Stimulated activated naive B cell treated with anti-CD40 and anti-IgM and Interleukin-4, amounts not matched to agents 10 μg/mL and 1 μg/mL and 100 μg/mL, for 72 hours (primary cell): ENCODE data around the gene GMPS.

Experiments
- ATAC-seq, 2 donors: fragments of 150-1000 bp; cut with Tn5 transposase; replicated peaks; 2 replicates each; pipeline ENCODE4 v1.10.0; 2021; ENCODE audit warnings: moderate library complexity in 1 of 2
- DNase-seq: peaks from one replicate; pipeline ENCODE4 v3.0.0; 2021
- H3K27ac Mint-ChIP-seq: one replicate; pipeline ENCODE4 v1.8.0; 2022; ENCODE audit warnings: mild to moderate bottlenecking, mixed read lengths
- H3K27me3 Mint-ChIP-seq, 2 donors: one replicate each; pipeline ENCODE4 v1.8.0; 2022; ENCODE audit warnings: mixed read lengths in 2 of 2
- H3K36me3 Mint-ChIP-seq, 2 donors: one replicate each; pipeline ENCODE4 v1.8.0; 2022; ENCODE audit warnings: mixed read lengths in 2 of 2, mild to moderate bottlenecking in 1 of 2
- H3K4me1 Mint-ChIP-seq, 2 donors: one replicate each; pipeline ENCODE4 v1.8.0; 2022; ENCODE audit warnings: mixed read lengths in 2 of 2, mild to moderate bottlenecking in 1 of 2
- H3K4me3 Mint-ChIP-seq, 2 donors: one replicate each; pipeline ENCODE4 v1.8.0; 2022; ENCODE audit warnings: mild to moderate bottlenecking in 2 of 2, mixed read lengths in 2 of 2, moderate library complexity in 1 of 2
- H3K9me3 Mint-ChIP-seq, 2 donors: one replicate each; pipeline ENCODE4 v1.8.0; 2022; ENCODE audit warnings: mixed read lengths in 2 of 2, mild to moderate bottlenecking in 1 of 2

Gene GMPS

DNA sequence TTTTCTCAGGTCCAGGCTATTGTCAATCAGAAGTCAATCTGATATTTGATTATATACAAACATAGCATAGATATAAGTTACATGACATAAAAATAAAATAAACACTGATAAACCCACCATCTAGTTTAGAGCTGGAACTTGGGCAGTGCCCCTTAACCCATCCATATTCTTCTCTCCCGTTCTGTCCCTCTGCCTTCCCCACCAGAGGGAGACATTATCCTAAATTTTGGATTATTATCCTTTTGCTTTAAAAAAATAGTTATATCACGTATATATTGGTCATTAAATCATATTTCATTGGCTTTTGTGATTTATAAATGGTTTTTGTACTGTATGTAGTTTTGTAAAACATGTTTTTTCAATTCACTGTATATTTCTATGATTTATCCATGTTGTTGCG lies 107.9 kb downstream of the GMPS start:
- peaks cover 0 to 3% of the 10 kb centered on the region in 2 donors for H3K36me3 Mint-ChIP-seq
- DNase-seq (no peak), ATAC-seq (no peak)
- no peaks in the 10 kb centered on the region for H3K27me3 Mint-ChIP-seq
- H3K4me3 Mint-ChIP-seq = no peak overlapping the region
- no peak overlapping the region for H3K27ac Mint-ChIP-seq
- no peaks in the 10 kb centered on the region for H3K9me3 Mint-ChIP-seq
- no peaks in the 10 kb centered on the region for H3K4me1 Mint-ChIP-seq

DNA sequence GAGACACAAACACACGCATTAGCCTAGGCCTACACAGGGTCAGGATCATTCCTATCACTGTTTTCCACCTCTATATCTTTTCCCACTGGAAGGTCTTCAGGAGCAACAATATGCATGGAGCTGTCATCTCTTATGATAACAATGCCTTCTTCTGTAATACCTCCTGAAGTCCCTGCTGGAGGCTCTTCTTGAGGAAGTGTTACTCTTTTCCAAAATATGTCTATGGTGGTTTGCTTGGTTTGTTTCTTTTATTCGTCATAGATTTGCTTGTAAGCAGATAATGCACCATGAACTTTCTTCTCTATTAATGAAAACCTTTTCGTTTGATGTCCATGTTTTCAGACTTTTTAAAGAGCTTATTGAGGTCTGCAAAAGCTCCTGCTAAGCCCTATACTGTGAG lies 109.3 kb downstream of the GMPS start:
- Mint-ChIP-seq H3K27ac (no peak overlapping the region), H3K27me3 (no peaks in the 10 kb centered on the region), H3K4me1 (peaks cover 0 to 9% of the 10 kb centered on the region in 2 donors), H3K36me3 (peaks cover 2 to 3% of the 10 kb centered on the region in 2 donors), H3K4me3 (no peak overlapping the region), H3K9me3 (no peaks in the 10 kb centered on the region)
- ATAC-seq (no peak), DNase-seq (no peak)

DNA sequence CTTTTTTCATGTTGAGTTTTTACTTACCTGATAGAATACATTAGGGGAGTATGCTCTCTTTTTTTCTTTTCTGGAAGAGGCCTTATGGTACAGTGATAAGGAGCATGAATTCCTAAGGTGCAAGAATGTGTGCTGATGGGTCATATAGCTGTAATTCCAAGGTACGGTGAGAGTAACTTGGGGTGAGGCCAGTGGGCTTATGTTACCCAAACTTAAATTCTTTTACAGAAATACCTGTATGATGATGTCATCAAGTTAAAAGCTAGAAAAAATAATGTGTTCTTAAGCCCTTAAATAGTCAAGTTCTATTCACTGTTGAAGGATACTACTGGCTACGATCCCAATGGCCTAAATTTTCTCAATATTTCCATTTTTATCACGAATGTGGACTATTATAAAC lies 111.2 kb downstream of the GMPS start:
- H3K4me1 Mint-ChIP-seq = peaks cover 0 to 9% of the 10 kb centered on the region in 2 donors
- no peak for DNase-seq

DNA sequence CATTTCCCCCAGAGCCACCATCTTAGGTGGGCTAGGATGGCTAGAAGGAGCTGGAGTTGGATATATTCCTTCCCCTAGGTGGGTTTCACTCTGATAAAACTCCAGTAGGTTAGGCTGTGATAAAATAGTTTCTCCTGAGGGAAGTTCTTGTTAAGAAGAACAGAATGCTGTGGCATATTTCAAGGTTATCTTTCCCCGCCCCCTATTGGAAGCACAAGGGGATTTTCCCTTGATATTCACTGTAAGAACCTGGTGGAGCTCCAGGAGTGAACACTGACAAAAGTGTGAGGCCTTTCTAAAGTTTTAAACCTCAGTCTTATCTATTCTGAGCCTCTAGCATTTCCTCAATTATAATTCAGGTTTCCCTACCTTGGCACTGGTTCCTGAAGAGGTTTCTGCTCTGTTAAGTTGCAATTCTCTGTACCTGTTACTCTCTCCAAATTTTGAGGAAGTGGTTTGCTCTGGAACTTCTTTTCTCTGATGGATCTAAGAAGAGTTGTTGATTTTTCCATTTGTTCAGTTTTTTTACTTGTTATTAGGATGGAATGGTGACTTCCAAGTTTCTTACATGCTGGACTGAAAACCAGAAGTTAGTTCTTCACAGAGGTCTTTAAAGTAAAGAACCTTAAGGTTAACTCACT lies 113.5 kb downstream of the GMPS start:
- peak in 1 of 2 donors; percentile 22 for ATAC-seq
- no peak overlapping the region for H3K27ac Mint-ChIP-seq
- H3K4me3 Mint-ChIP-seq = no peak overlapping the region
- no peaks in the 10 kb centered on the region for H3K9me3 Mint-ChIP-seq
- peaks cover 2 to 9% of the 10 kb centered on the region in 2 donors for H3K4me1 Mint-ChIP-seq
- DNase-seq = no peak
- peaks cover 0 to 2% of the 10 kb centered on the region in 2 donors for H3K36me3 Mint-ChIP-seq
- peaks cover 0 to 4% of the 10 kb centered on the region in 2 donors for H3K27me3 Mint-ChIP-seq

More for the DNA sequence above, 111.2 kb downstream of the GMPS start:
- no peak overlapping the region for H3K27ac Mint-ChIP-seq
- H3K27me3 Mint-ChIP-seq = no peaks in the 10 kb centered on the region
- peaks cover 0 to 2% of the 10 kb centered on the region in 2 donors for H3K36me3 Mint-ChIP-seq
- H3K4me3 Mint-ChIP-seq = no peak overlapping the region
- no peak for ATAC-seq
- no peaks in the 10 kb centered on the region for H3K9me3 Mint-ChIP-seq

DNA sequence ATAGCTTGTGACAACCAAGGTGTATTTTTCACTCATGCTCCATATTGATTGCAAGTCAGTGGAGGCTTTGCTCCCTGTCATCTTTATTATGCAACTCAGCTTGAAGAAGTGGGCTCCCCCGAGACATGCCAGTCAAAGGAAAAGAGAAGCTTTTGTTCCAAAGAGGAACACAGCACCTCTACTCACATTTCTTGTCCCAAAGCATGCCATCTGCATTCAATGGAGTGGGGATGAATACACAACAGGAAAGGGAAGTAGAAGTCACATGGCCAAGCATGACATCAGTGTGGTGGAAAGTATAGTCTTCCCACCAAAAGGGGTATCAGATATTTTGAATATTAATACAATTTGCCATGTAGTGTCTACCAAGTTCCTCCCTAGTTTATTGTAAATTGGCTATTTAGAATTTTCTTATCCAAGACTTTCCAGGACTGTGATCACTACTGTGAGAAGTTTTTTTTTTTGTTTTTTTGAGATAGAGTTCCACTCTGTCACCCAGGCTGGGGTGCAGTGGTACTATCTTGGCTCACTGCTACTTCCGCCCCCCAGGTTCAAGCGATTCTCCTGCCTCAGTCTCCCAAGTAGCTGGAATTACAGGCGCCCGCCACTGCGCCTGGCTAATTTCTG lies 114.5 kb downstream of the GMPS start:
- peaks cover 0 to 4% of the 10 kb centered on the region in 2 donors for H3K27me3 Mint-ChIP-seq
- H3K9me3 Mint-ChIP-seq = no peaks in the 10 kb centered on the region
- no peak overlapping the region for H3K4me3 Mint-ChIP-seq
- peaks cover 0 to 2% of the 10 kb centered on the region in 2 donors for H3K36me3 Mint-ChIP-seq
- DNase-seq = no peak
- ATAC-seq = no peak
- peaks cover 2 to 9% of the 10 kb centered on the region in 2 donors for H3K4me1 Mint-ChIP-seq
- H3K27ac Mint-ChIP-seq = no peak overlapping the region

DNA sequence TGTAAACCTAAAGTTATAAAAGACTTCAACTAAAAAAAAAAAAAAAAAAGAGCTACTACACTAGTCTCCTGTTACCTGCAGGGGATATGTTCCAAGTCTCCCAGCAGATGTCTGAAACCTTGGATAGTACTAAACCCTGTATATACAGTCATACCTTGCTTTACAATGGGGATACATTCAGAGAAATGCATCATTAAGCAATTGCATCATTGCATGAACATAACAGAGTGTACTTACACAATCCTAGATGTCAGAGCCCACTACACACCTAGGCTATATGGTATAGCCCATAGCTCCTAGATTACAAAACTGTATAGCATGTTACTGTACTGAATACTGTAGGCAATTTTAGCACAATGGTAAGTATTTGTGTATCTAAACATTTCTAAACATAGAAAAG lies 119.1 kb downstream of the GMPS start:
- H3K36me3 Mint-ChIP-seq = no peaks in the 10 kb centered on the region
- peaks cover 0 to 4% of the 10 kb centered on the region in 2 donors for H3K27me3 Mint-ChIP-seq
- H3K4me1 Mint-ChIP-seq = peaks cover 0 to 2% of the 10 kb centered on the region in 2 donors
- no peaks in the 10 kb centered on the region for H3K9me3 Mint-ChIP-seq
- DNase-seq = no peak
- no peak overlapping the region for H3K4me3 Mint-ChIP-seq
- no peak for ATAC-seq
- H3K27ac Mint-ChIP-seq = no peak overlapping the region

DNA sequence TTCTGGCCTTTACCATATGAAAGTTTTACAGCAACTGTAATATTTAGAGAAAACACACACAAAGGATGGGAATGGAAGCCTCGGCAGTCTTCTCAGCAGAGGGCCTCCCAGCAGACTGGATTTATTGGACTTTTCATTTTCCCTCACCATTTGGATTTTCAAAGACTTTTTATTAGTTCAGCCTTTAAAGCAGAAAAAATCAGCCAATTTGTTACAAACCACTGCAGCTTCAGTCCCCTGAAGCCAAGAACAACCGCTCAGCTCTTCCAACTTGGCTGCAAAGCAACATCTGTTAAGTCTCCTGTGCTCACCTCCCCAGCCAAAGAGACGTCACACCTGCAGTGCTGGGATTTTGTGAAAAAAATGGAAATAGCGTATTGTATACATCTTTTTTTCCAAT lies 120.8 kb downstream of the GMPS start:
- ATAC-seq (no peak), DNase-seq (no peak)
- Mint-ChIP-seq H3K4me1 (peaks cover 0 to 2% of the 10 kb centered on the region in 2 donors), H3K27me3 (peaks cover 0 to 4% of the 10 kb centered on the region in 2 donors), H3K4me3 (no peak overlapping the region), H3K9me3 (no peaks in the 10 kb centered on the region), H3K27ac (no peak overlapping the region), H3K36me3 (no peaks in the 10 kb centered on the region)

DNA sequence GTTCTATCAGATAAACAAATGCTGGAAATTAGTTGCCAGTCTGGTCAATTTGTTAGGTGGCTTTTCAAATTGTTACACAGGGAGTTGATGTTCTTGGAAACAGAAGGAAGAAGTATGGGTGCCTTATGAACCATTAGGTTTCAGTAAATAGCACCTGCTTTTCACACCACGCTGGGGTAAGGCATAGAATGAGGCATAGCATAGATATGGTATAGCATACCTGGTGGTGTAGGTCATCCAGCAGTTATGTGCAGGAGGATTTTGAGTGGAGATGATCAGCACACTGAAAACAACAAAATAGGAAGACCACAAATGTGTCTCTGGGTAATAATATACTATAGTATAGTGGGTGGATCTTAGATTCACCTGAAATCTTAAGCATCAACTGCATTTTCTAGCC lies 121.4 kb downstream of the GMPS start:
- no peaks in the 10 kb centered on the region for H3K9me3 Mint-ChIP-seq
- DNase-seq = no peak
- no peaks in the 10 kb centered on the region for H3K36me3 Mint-ChIP-seq

More for the DNA sequence above, 121.4 kb downstream of the GMPS start:
- Mint-ChIP-seq H3K27ac (no peak overlapping the region), H3K4me3 (no peak overlapping the region), H3K27me3 (peaks cover 0 to 4% of the 10 kb centered on the region in 2 donors), H3K4me1 (peaks cover 0 to 2% of the 10 kb centered on the region in 2 donors)
- ATAC-seq = no peak
